ENCODE data around the gene CCDC126. TPM values are rescaled to one million over a fixed set of nuclear protein-coding genes. Genes with fewer than 3 reads are reported as not detected.

The CCDC126 gene
- total and polyA plus RNA-seq, 9 of the 15 experiments (the other 6 are each of a cell fraction or from before 2014, with no cell fraction given), result 3.0 to 16.2 (median 5.2) TPM

- in situ Hi-C loops (cut with MboI), result no loop called here
- TF ChIP-seq IFI16 (CRISPR knock-in tag; IDR thresholded peaks at IDR 0.05), result no peak
- no peak for TF ChIP-seq ZC3H8 (IDR thresholded peaks at IDR 0.05)
- no peak for TF ChIP-seq ZBTB17 (CRISPR knock-in tag; IDR thresholded peaks at IDR 0.05)
- TF ChIP-seq SREBF1 (IDR thresholded peaks at IDR 0.05; ENCODE audit: borderline replicate concordance, low read depth, low read length), result no peak
- no peak for TF ChIP-seq CHD2 (IDR thresholded peaks at IDR 0.05; ENCODE audit: low read depth, low read length)
- no peak for TF ChIP-seq ERF (CRISPR knock-in tag; IDR thresholded peaks at IDR 0.05)
- TF ChIP-seq MLX (CRISPR knock-in tag; conservative IDR thresholded peaks at IDR 0.05), result no peak
- TF ChIP-seq KDM4B (IDR thresholded peaks at IDR 0.05; ENCODE audit: borderline replicate concordance in 2 of 2, low read depth in 1 of 2), result no peak
- ATAC-seq (no peak), DNase-seq (ENCODE audit: extremely low read depth in 1 of 4, low spot score in 3 of 4) (no peak), FAIRE-seq (no peak)
- H3K4me1 ChIP-seq (replicated peaks in 1 of 2; ENCODE audit: control insufficient read depth in 2 of 2, insufficient read depth in 2 of 2, low read length in 2 of 2), result no peaks in the 10 kb centered on the region
- no peak overlapping the region for H2AFZ ChIP-seq (ENCODE audit: low read depth, low read length)
- BruUV-seq (replicated peaks), result no TSS peak
- H3K79me2 ChIP-seq (ENCODE audit: control insufficient read depth, insufficient read depth, low read length), result no peaks in the 10 kb centered on the region
- no peaks in the 10 kb centered on the region for H3K36me3 ChIP-seq (ENCODE audit: control insufficient read depth, insufficient read depth, low read length)
- no peak overlapping the region for H3K9ac ChIP-seq (ENCODE audit: insufficient read depth in 1 of 2, low read depth in 2 of 2, low read length in 2 of 2)
- 80% methylated on average over 1 of the region's 1 CpG for WGBS (ENCODE audit: insufficient coverage, low coverage, missing lambda C conversion rate)
- ChIA-PET POLR2A (interaction anchor here (0.8 to 1.0 kb wide), 2 partner anchors 11 to 334 kb away, joined by 3 to 4 read pairs; no protein-coding TSS in a partner anchor), CTCF (ENCODE audit: low intra/inter-chr PET ratio) (no interaction called here)
- no peaks in the 10 kb centered on the region for H3K27me3 ChIP-seq (ENCODE audit: control insufficient read depth in 2 of 2, insufficient read depth in 2 of 2, low read length in 2 of 2)
- intact Hi-C loops (cut with micrococcal nuclease), result no loop called here
- H4K20me1 ChIP-seq (replicated peaks; ENCODE audit: control insufficient read depth, insufficient read depth, low read length), result no peaks in the 10 kb centered on the region
- no peak overlapping the region for H3K4me2 ChIP-seq (ENCODE audit: insufficient read depth, low read length)
- no peaks in the 10 kb centered on the region for H3K9me1 ChIP-seq (ENCODE audit: control insufficient read depth, insufficient read depth, low read length)
- H3K9me3 ChIP-seq (replicated peaks; ENCODE audit: control insufficient read depth, insufficient read depth, low read depth, low read length), result no peaks in the 10 kb centered on the region
- no peak overlapping the region for H3K4me3 ChIP-seq
- no peak overlapping the region for H3K27ac ChIP-seq (ENCODE audit: extremely low read depth, low read depth, low read length)
Observed at GRCh38 chr7:23617482-23617881, 20.3 kb downstream of the CCDC126 start.
